Smooth muscle cell (in vitro differentiated cells): ENCODE measurements around the gene MTHFD1L. TPM values are rescaled to one million over a fixed set of nuclear protein-coding genes. Genes with fewer than 3 reads are reported as not detected.

Experiments used
- DNase-seq: peaks from one replicate; lab custom pipeline; 2025; ENCODE audit not compliant: unreplicated experiment; lab: John Stamatoyannopoulos, UW
- H2AFZ ChIP-seq: fragments of 200-600 bp; sonication (generic); 2 replicates; pipeline ENCODE4 v1.6.0; 2016; ENCODE audit warnings: antibody characterized with exemption, low read depth, mild to moderate bottlenecking
- H3F3A ChIP-seq: fragments of 200-600 bp; sonication (generic); 2 replicates; pipeline ENCODE4 v1.6.0; 2017; ENCODE audit warnings: antibody characterized with exemption, low read depth
- H3K27ac ChIP-seq: fragments of 200-600 bp; sonication (generic); 2 replicates; pipeline ENCODE4 v1.5.1; 2016; ENCODE audit warnings: low read depth, mild to moderate bottlenecking
- H3K27me3 ChIP-seq: fragments of 200-600 bp; sonication (generic); 2 replicates; pipeline ENCODE4 v1.6.1; 2016; ENCODE audit warnings: low read depth, mild to moderate bottlenecking
- H3K36me3 ChIP-seq: fragments of 200-600 bp; sonication (generic); 2 replicates; pipeline ENCODE4 v1.5.1; 2016; ENCODE audit warnings: low read depth
- H3K4me1 ChIP-seq: fragments of 200-600 bp; sonication (generic); 2 replicates; pipeline ENCODE4 v1.5.1; 2016; ENCODE audit warnings: low read depth
- H3K4me2 ChIP-seq: fragments of 200-600 bp; sonication (generic); 2 replicates; pipeline ENCODE4 v1.6.0; 2016; ENCODE audit warnings: mild to moderate bottlenecking
- H3K4me3 ChIP-seq: fragments of 200-600 bp; sonication (generic); 2 replicates; pipeline ENCODE4 v1.5.1; 2016; ENCODE audit warnings: mild to moderate bottlenecking
- H3K79me2 ChIP-seq: fragments of 200-600 bp; sonication (generic); 2 replicates; pipeline ENCODE4 v1.6.0; 2016; ENCODE audit warnings: low read depth, mild to moderate bottlenecking
- H3K9ac ChIP-seq: fragments of 200-600 bp; sonication (generic); 2 replicates; pipeline ENCODE4 v1.6.0; 2016; ENCODE audit warnings: low read depth
- H3K9me3 ChIP-seq: fragments of 200-600 bp; sonication (generic); replicated peaks from 2 replicates; pipeline ENCODE4 v1.5.1; 2016; ENCODE audit warnings: low read depth
- H4K20me1 ChIP-seq: fragments of 200-600 bp; sonication (generic); 2 replicates; pipeline ENCODE4 v1.6.0; 2016; ENCODE audit warnings: low read depth
- CTCF ChIP-seq: fragments of 200-600 bp; sonication (generic); IDR thresholded peaks from 2 replicates; pipeline ENCODE4 v1.5.1; 2017; ENCODE audit warnings: borderline replicate concordance, mild to moderate bottlenecking, antibody characterized with exemption; ENCODE audit not compliant: insufficient read depth, poor library complexity, severe bottlenecking
- WGBS: methylation state at CpG from one replicate; pipeline ENCODE4 v1.1.7; 2016; ENCODE audit warnings: low lambda C conversion rate; 5-methylcytosine and 5-hydroxymethylcytosine counted together
- polyA plus RNA-seq: library from polyadenylated mRNA; unstranded; fragments of >200 nt; fragmentation: Nextera tagmentation; extraction: Ambion mirVana; gene quantifications from 2 replicates; pipeline ENCODE4 v1.2.1, GENCODE V29; 2016
- total RNA-seq: library from RNA; depleted of rRNA; stranded (reverse); fragments of >200 nt; gene quantifications from 2 replicates; pipeline ENCODE4 v1.2.3, GENCODE V29; 2014

MTHFD1L gene
- total and polyA plus RNA-seq, 2 experiments from 2014 or later: 35.9 to 46.2 TPM

DNA sequence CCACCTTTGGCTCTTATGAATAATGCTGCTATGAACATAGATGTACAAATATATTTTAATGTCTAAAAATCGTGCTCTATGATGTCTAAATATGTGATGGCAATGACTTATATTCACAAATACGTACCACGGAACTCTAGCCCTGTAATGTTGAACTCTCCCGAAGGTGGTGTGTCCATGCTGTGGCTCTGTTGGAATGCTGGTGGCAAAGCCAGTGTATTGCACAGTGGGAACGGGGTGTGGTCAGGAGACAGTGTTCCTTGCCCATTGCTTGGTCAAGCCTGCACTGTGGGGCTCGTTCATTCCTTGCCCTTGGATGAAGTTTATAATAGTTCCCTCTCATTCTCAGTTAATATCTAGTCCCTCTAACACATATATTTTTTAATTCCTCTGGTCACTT is 109.6 kb downstream of the MTHFD1L start:
- Histone ChIP-seq H4K20me1 (no peaks in the 10 kb centered on the region), H3K27ac (no peak overlapping the region), H3K4me1 (no peaks in the 10 kb centered on the region), H3K9me3 (no peaks in the 10 kb centered on the region), H3F3A (no peaks in the 10 kb centered on the region), H3K4me3 (no peak overlapping the region), H2AFZ (no peak overlapping the region), H3K27me3 (no peaks in the 10 kb centered on the region), H3K4me2 (no peak overlapping the region), H3K36me3 (peaks cover 9% of the 10 kb centered on the region), H3K9ac (no peak overlapping the region), H3K79me2 (no peaks in the 10 kb centered on the region)
- DNase-seq: no peak
- WGBS: 96% methylated on average over 6 of the region's 6 CpGs
- TF ChIP-seq CTCF: no peak

- no peak for TF ChIP-seq CTCF
- 99% methylated on average over 2 of the region's 2 CpGs for WGBS
- H3K27me3 ChIP-seq: no peaks in the 10 kb centered on the region
- no peaks in the 10 kb centered on the region for H3F3A ChIP-seq
- H4K20me1 ChIP-seq: peaks cover 5% of the 10 kb centered on the region
- H3K27ac ChIP-seq: no peak overlapping the region
- no peak overlapping the region for H3K9ac ChIP-seq
- H3K4me3 ChIP-seq: no peak overlapping the region
- H3K4me1 ChIP-seq: no peaks in the 10 kb centered on the region
- H3K9me3 ChIP-seq: no peaks in the 10 kb centered on the region
- no peak overlapping the region for H2AFZ ChIP-seq
- H3K36me3 ChIP-seq: peaks cover 5% of the 10 kb centered on the region
- no peak overlapping the region for H3K4me2 ChIP-seq
- H3K79me2 ChIP-seq: no peaks in the 10 kb centered on the region
- no peak for DNase-seq
Measured at GRCh38 chr6:150977281-150977680, 111.8 kb downstream of the MTHFD1L start.

DNA sequence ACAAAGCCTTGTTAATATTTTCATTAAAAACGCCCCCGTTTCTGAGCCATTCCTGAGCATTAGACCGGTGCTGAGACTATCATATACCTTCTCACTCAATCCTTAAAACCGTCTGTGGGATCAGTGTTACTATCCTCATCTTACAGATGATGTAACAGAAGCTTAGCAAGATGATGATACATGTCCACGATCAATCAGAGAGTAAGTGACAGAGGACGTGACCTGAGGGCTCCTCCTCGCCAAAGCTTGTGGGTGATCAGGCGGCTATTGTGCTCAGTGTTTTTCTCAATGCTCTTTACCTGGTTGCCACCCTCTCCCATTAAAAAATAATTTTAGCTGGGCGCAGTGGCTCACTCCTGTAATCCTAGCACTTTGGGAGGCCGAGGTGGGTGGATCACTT is 113.1 kb downstream of the MTHFD1L start:
- H3K27me3 ChIP-seq: no peaks in the 10 kb centered on the region
- no peaks in the 10 kb centered on the region for H3K9me3 ChIP-seq
- H3K4me2 ChIP-seq: no peak overlapping the region
- no peaks in the 10 kb centered on the region for H3F3A ChIP-seq
- H3K27ac ChIP-seq: no peak overlapping the region
- no peak overlapping the region for H3K9ac ChIP-seq
- no peaks in the 10 kb centered on the region for H3K36me3 ChIP-seq
- 94% methylated on average over 10 of the region's 10 CpGs for WGBS
- H3K4me3 ChIP-seq: no peak overlapping the region
- no peak for DNase-seq
- H3K4me1 ChIP-seq: no peaks in the 10 kb centered on the region
- no peaks in the 10 kb centered on the region for H3K79me2 ChIP-seq
- no peak for TF ChIP-seq CTCF
- H2AFZ ChIP-seq: no peak overlapping the region
- H4K20me1 ChIP-seq: peaks cover 5% of the 10 kb centered on the region

GRCh38 chr6:150979826-150980350 is 114.4 kb downstream of the MTHFD1L start:
- Histone ChIP-seq H3K4me1 (no peaks in the 10 kb centered on the region), H4K20me1 (peaks cover 5% of the 10 kb centered on the region), H3K27me3 (no peaks in the 10 kb centered on the region), H3K36me3 (no peaks in the 10 kb centered on the region), H3K9ac (no peak overlapping the region), H3K4me2 (no peak overlapping the region), H3K27ac (no peak overlapping the region), H3F3A (no peaks in the 10 kb centered on the region), H3K9me3 (no peaks in the 10 kb centered on the region), H3K79me2 (no peaks in the 10 kb centered on the region), H2AFZ (no peak overlapping the region), H3K4me3 (no peak overlapping the region)
- no peak for TF ChIP-seq CTCF
- WGBS: 85% methylated on average over 6 of the region's 6 CpGs
- DNase-seq: no peak
